ENCODE data around the gene ZNF280B. TPM values are rescaled to one million over a fixed set of nuclear protein-coding genes. Genes with fewer than 3 reads are reported as not detected.

Gene ZNF280B
- total RNA-seq, 1 experiment from 2014 or later: not detected

DNA sequence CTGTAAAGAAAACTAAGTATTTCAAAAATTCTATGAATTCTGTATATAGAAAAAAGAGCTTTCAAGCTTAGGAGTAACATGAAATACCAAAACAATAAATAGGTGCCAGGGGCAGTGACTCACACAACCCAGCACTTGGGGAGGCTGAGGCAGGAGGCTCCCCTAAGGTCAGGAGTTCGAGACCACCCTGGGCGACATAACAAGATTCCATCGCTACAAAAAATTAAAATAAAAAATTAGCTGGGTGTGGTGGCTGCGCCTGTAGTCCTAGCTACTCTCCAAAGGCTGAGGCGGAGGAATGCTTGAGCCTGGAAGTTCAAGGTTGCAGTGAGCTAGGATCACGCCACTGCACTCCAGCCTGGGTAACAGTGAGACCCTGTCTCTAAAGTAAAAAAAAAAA lies 21.5 kb downstream of the ZNF280B start:
- CTCF ChIA-PET: interaction anchor here (0.7 kb wide), 1 partner anchor 468 kb away, joined by 3 read pairs; no protein-coding TSS in a partner anchor
- peaks cover 73% of the 10 kb centered on the region for H3K27me3 Mint-ChIP-seq (ENCODE audit: insufficient read depth, unreplicated experiment)
- H3K27ac Mint-ChIP-seq (ENCODE audit: low read depth, unreplicated experiment): no peak overlapping the region
- TF ChIP-seq, protein P1, sequence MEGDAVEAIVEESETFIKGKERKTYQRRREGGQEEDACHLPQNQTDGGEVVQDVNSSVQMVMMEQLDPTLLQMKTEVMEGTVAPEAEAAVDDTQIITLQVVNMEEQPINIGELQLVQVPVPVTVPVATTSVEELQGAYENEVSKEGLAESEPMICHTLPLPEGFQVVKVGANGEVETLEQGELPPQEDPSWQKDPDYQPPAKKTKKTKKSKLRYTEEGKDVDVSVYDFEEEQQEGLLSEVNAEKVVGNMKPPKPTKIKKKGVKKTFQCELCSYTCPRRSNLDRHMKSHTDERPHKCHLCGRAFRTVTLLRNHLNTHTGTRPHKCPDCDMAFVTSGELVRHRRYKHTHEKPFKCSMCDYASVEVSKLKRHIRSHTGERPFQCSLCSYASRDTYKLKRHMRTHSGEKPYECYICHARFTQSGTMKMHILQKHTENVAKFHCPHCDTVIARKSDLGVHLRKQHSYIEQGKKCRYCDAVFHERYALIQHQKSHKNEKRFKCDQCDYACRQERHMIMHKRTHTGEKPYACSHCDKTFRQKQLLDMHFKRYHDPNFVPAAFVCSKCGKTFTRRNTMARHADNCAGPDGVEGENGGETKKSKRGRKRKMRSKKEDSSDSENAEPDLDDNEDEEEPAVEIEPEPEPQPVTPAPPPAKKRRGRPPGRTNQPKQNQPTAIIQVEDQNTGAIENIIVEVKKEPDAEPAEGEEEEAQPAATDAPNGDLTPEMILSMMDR (IDR thresholded peaks at IDR 0.05; ENCODE audit: unreplicated experiment): no peak
- no peaks in the 10 kb centered on the region for H3K36me3 Mint-ChIP-seq (ENCODE audit: insufficient read depth, unreplicated experiment)
- no peak overlapping the region for H3K4me3 Mint-ChIP-seq (ENCODE audit: unreplicated experiment)
- intact Hi-C loops (cut with micrococcal nuclease): no loop called here
- BruUV-seq (replicated peaks): no TSS peak
- DNase-seq (ENCODE audit: unreplicated experiment): no peak
- POLR2A ChIA-PET: no interaction called here
- H3K9me3 Mint-ChIP-seq (ENCODE audit: unreplicated experiment): no peaks in the 10 kb centered on the region
- no peaks in the 10 kb centered on the region for H3K4me1 Mint-ChIP-seq (ENCODE audit: insufficient read depth, unreplicated experiment)

DNA sequence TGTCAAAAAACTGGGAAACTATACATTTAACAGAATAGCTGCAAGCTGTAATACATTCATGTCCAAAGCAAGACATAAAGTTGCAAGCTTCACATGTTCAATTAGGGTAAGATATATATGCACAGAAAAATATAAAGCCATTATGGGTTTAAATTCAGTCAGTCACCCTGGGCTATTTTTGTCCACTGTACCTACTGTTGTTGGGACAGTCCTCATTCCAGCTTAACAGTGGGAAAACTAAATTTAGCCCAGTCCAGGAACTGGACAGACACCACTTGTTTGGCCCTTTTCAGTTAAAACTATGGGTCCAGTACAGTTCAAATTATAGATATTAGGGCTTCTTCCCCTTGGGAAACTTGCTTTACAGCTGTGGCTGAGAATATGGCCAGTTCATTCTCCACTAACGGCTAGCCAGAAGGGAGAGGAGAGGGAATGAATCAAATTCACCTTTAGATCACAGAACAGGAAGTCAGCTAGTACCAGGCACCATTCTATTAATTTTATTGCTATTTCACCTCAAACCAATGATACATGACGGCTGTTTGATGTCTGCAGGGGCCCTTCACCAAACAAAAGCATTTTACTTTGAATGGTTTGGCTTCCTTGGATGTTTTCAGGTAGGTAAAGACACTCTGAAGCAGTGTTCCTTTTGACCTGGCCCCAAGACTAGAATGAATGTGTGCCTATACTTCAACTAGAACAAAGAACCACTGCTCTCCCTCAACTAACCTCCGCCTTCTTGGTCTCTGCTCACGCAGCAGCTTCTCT lies 22.2 kb downstream of the ZNF280B start:
- no peak overlapping the region for H3K4me3 Mint-ChIP-seq (ENCODE audit: unreplicated experiment)
- no peak overlapping the region for H3K27ac Mint-ChIP-seq (ENCODE audit: low read depth, unreplicated experiment)
- no peak for DNase-seq (ENCODE audit: unreplicated experiment)
- intact Hi-C loops (cut with micrococcal nuclease): no loop called here
- peaks cover 73% of the 10 kb centered on the region for H3K27me3 Mint-ChIP-seq (ENCODE audit: insufficient read depth, unreplicated experiment)
- TF ChIP-seq, protein P1 (IDR thresholded peaks at IDR 0.05; ENCODE audit: unreplicated experiment): no peak
- no peaks in the 10 kb centered on the region for H3K9me3 Mint-ChIP-seq (ENCODE audit: unreplicated experiment)
- no peaks in the 10 kb centered on the region for H3K4me1 Mint-ChIP-seq (ENCODE audit: insufficient read depth, unreplicated experiment)
- CTCF ChIA-PET: interaction anchor here (0.6 to 1.8 kb wide), 4 partner anchors 10 to 468 kb away, joined by 3 to 4 read pairs (median 4); no protein-coding TSS in a partner anchor
- no TSS peak for BruUV-seq (replicated peaks)
- no peaks in the 10 kb centered on the region for H3K36me3 Mint-ChIP-seq (ENCODE audit: insufficient read depth, unreplicated experiment)
- POLR2A ChIA-PET: no interaction called here

DNA sequence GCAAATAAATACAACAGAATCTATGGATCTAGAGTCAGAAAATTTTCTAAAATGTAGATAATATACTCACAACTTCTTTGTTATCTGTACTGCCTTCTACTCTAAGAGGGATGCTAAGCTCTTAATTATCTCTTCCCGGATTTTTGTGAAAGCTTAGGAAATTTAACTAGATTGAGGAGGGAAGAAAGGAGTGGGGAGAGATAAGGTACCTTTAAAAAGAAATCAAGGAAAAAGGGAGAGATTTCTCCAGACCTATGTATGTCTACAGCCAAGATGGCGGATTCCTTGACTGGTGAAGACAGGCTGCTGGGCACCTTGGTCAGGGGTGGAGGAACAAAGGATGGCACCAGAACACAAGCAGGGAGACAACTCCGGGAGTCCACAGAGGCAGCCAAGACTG lies 23.0 kb downstream of the ZNF280B start:
- Mint-ChIP-seq H3K4me1 (ENCODE audit: insufficient read depth, unreplicated experiment) (no peaks in the 10 kb centered on the region), H3K9me3 (ENCODE audit: unreplicated experiment) (no peaks in the 10 kb centered on the region), H3K36me3 (ENCODE audit: insufficient read depth, unreplicated experiment) (no peaks in the 10 kb centered on the region), H3K4me3 (ENCODE audit: unreplicated experiment) (no peak overlapping the region), H3K27me3 (ENCODE audit: insufficient read depth, unreplicated experiment) (peaks cover 65% of the 10 kb centered on the region), H3K27ac (ENCODE audit: low read depth, unreplicated experiment) (no peak overlapping the region)
- ChIA-PET CTCF (interaction anchor here (1.0 to 1.8 kb wide), 2 partner anchors 10 to 22 kb away, joined by 4 read pairs; no protein-coding TSS in a partner anchor), POLR2A (no interaction called here)
- no TSS peak for BruUV-seq (replicated peaks)
- intact Hi-C loops (cut with micrococcal nuclease): no loop called here
- TF ChIP-seq, protein P1 (IDR thresholded peaks at IDR 0.05; ENCODE audit: unreplicated experiment): no peak
- no peak for DNase-seq (ENCODE audit: unreplicated experiment)

DNA sequence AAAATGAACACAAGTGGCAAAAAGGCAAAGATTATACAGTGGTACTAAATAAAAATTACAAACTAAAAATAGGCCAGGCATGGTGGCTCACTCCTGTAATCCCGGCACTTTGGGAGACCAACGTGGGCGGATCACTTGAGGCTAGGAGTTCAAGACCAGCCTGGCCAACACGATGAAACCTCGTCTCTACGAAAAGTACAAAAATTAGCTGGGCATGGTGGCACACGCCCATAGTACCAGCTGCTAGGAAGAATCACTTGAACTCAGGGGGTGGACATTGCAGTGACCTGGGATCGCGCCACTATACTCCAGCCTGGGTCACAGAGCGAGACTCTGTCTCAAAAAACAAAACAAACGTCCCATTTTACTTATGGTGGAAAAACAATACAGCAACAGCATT lies 24.5 kb downstream of the ZNF280B start:
- ChIA-PET POLR2A (no interaction called here), CTCF (no interaction called here)
- no peaks in the 10 kb centered on the region for H3K9me3 Mint-ChIP-seq (ENCODE audit: unreplicated experiment)
- no peaks in the 10 kb centered on the region for H3K4me1 Mint-ChIP-seq (ENCODE audit: insufficient read depth, unreplicated experiment)
- BruUV-seq (replicated peaks): no TSS peak
- TF ChIP-seq, protein P1 (IDR thresholded peaks at IDR 0.05; ENCODE audit: unreplicated experiment): no peak
- no peak for DNase-seq (ENCODE audit: unreplicated experiment)
- no peaks in the 10 kb centered on the region for H3K36me3 Mint-ChIP-seq (ENCODE audit: insufficient read depth, unreplicated experiment)
- peaks cover 50% of the 10 kb centered on the region for H3K27me3 Mint-ChIP-seq (ENCODE audit: insufficient read depth, unreplicated experiment)
- no peak overlapping the region for H3K27ac Mint-ChIP-seq (ENCODE audit: low read depth, unreplicated experiment)
- intact Hi-C loops (cut with micrococcal nuclease): no loop called here
- H3K4me3 Mint-ChIP-seq (ENCODE audit: unreplicated experiment): no peak overlapping the region

All from MCF 10A (cell line).